Measurements from ENCODE around the gene TAF1.
A peak's percentile ranks its signal among the peaks of the same experiment; 100 is the strongest.
"Not testable (repeated sequence)": the region's sequence is repeated elsewhere in the genome, so short reads cannot be mapped to it uniquely, and the experiment has no call there.

TAF1 gene

GRCh38 chrX:71513731-71514130, 147.6 kb downstream of the TAF1 start:
- DNase-seq = not testable (repeated sequence)

GRCh38 chrX:71514367-71515037, 148.3 kb downstream of the TAF1 start:
- peak in 1 of 2 experiments; percentile 5 for DNase-seq

- DNase-seq = no peak
Measured at GRCh38 chrX:71515038-71515396, 148.9 kb downstream of the TAF1 start.

Measured in Kasumi-1 (cell line).